ENCODE measurements around the gene SHD.

DNA sequence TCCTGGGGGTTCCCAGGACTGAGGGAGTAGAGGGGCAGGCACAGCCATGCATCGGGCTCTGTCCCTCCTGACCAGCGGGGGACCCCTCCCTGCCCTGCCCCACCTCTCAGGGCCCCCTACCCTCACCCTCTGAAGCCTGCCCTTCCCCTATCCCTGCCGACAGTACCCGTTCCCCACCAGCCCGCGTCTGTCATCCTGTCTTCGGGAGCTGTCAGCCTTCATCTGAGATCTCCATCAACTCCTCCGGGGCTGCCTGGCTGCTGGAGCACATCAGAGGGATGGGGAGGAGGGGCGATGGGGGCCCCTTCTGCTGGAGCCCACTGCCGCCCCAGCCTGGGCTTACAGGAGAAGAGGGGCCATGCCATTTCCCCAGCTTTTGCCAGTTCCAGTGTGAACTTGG, 6.2 kb upstream of the SHD start:
- no peak for TF ChIP-seq POLR2AphosphoS5 (IDR thresholded peaks at IDR 0.05; ENCODE audit: low read depth, low read length)
- TF ChIP-seq ELF1 (IDR thresholded peaks at IDR 0.05; ENCODE audit: borderline replicate concordance, low read depth): no peak
- TF ChIP-seq, protein P1, sequence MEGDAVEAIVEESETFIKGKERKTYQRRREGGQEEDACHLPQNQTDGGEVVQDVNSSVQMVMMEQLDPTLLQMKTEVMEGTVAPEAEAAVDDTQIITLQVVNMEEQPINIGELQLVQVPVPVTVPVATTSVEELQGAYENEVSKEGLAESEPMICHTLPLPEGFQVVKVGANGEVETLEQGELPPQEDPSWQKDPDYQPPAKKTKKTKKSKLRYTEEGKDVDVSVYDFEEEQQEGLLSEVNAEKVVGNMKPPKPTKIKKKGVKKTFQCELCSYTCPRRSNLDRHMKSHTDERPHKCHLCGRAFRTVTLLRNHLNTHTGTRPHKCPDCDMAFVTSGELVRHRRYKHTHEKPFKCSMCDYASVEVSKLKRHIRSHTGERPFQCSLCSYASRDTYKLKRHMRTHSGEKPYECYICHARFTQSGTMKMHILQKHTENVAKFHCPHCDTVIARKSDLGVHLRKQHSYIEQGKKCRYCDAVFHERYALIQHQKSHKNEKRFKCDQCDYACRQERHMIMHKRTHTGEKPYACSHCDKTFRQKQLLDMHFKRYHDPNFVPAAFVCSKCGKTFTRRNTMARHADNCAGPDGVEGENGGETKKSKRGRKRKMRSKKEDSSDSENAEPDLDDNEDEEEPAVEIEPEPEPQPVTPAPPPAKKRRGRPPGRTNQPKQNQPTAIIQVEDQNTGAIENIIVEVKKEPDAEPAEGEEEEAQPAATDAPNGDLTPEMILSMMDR (IDR thresholded peaks at IDR 0.05 in 2 of 3, conservative IDR thresholded peaks at IDR 0.05 in 1 of 3; ENCODE audit: borderline replicate concordance in 1 of 3, insufficient read depth in 1 of 3, low read depth in 2 of 3, low read length in 2 of 3): no peak
- no peak for TF ChIP-seq CBX3 (IDR thresholded peaks at IDR 0.05; ENCODE audit: low read depth)
- no peak for TF ChIP-seq SIN3A (IDR thresholded peaks at IDR 0.05; ENCODE audit: low read depth)
- no peak for TF ChIP-seq SRF (IDR thresholded peaks at IDR 0.05; ENCODE audit: low read depth)
- TF ChIP-seq SP1 (IDR thresholded peaks at IDR 0.05; ENCODE audit: low read depth): no peak

Data from HCT116 (cell line).